Heart left ventricle (tissue), 16 donors: ENCODE measurements around the gene SRP68. TPM values are rescaled to one million over a fixed set of nuclear protein-coding genes. Genes with fewer than 3 reads are reported as not detected.

Experiments
- ATAC-seq, 4 donors: fragments of 200-7000 bp; cut with Tn5 transposase; one replicate each; pipeline ENCODE4 v1.9.1; 2020 to 2022; ENCODE audit warnings: moderate library complexity in 4 of 4, mild to moderate bottlenecking in 3 of 4, moderate number of reproducible peaks in 1 of 4
- DNase-seq, 5 donors: peaks; one replicate each; pipeline ENCODE4 v3.0.0-alpha.2; 2020
- H3K27ac ChIP-seq, 12 donors: fragments of 200-600 bp; sonication (generic) in 4 of 12; one replicate each; pipeline versions ENCODE4 v1.5.0 to v1.8.0; 2016 to 2022; ENCODE audit warnings: mild to moderate bottlenecking in 2 of 12
- H3K27me3 ChIP-seq, 9 donors: fragments of 200-600 bp; sonication (generic) in 2 of 9; one replicate each; pipeline versions ENCODE4 v1.5.1 to v1.8.0; 2016 to 2022; ENCODE audit warnings: mild to moderate bottlenecking in 3 of 9
- H3K36me3 ChIP-seq, 9 donors: fragments of 200-600 bp; sonication (generic) in 2 of 9; one replicate each; pipeline versions ENCODE4 v1.5.0 to v1.8.0; 2018 to 2022; ENCODE audit warnings: mild to moderate bottlenecking in 2 of 9
- H3K4me1 ChIP-seq, 12 donors: fragments of 200-600 bp; sonication (generic) in 4 of 12; one replicate each; pipeline versions ENCODE4 v1.5.0 to v1.8.0; 2016 to 2022; ENCODE audit warnings: mild to moderate bottlenecking in 3 of 12
- H3K4me3 ChIP-seq, 12 donors: fragments of 200-600 bp; sonication (generic) in 4 of 12; one replicate each; pipeline versions ENCODE4 v1.5.0 to v1.8.0; 2017 to 2022; ENCODE audit warnings: mild to moderate bottlenecking in 9 of 12, moderate library complexity in 4 of 12
- H3K9me3 ChIP-seq, 12 donors: fragments of 200-600 bp; sonication (generic) in 4 of 12; one replicate each; pipeline versions ENCODE4 v1.5.0 to v1.8.0; 2016 to 2022; ENCODE audit warnings: mild to moderate bottlenecking in 1 of 12
- CTCF ChIP-seq, 12 donors: fragments of 200-600 bp; sonication (generic) in 4 of 12; IDR thresholded peaks; one replicate each; pipeline versions ENCODE4 v1.5.0 to v1.8.0; 2018 to 2022; ENCODE audit warnings: antibody characterized with exemption in 12 of 12, mild to moderate bottlenecking in 5 of 12
- POLR2A ChIP-seq, 2 donors: fragments of 450-650 bp; IDR thresholded peaks; one replicate each; pipeline ENCODE4 v1.6.1; 2017; ENCODE audit warnings: antibody characterized with exemption in 2 of 2, mild to moderate bottlenecking in 2 of 2, moderate library complexity in 2 of 2
- WGBS, 4 donors: extraction: QIAGEN DNeasy Blood & Tissue Kit in 2 of 4; methylation state at CpG; one replicate each; pipeline versions ENCODE4 v1.1.5 to v1.1.7; 2013 to 2018; 5-methylcytosine and 5-hydroxymethylcytosine counted together
- intact Hi-C, 10 donors: fragments of 100-400 bp; cut with DNase I; formaldehyde crosslinking; loops; one replicate each; pipeline versions ENCODE4 v1.11.1 to v1.14.2; 2022
- polyA plus RNA-seq, 2 donors: library from polyadenylated mRNA; stranded (reverse); fragments of 200-250 nt; gene quantifications; one replicate each; pipeline ENCODE4 v1.2.3, GENCODE V29; 2013
- total RNA-seq, 9 donors: library from RNA; depleted of rRNA in 2 of 9; stranded (reverse); fragments of >200 nt in 2 of 9; fragmentation: NEBNext Ultra II Directional in 3 of 9; extraction: Animal tissue kit (Norgen Biotek cat#: 25700) in 3 of 9; gene quantifications; one replicate each; pipeline versions ENCODE4 v1.1.0 to v1.2.4, GENCODE V29; 2016 to 2023
- donor health status: ischemic (EF 13 %, LVEDD 7.1; RV severe dilation, severe dysfunction).
- donor health status: healthy with polysubstance abuse.
- donor health status: DM: no; HTN: yes; CAD: no.
- donor health status: DM: no; HTN: no; CAD: no.
- donor health status: ischemic (EF 25% LVEDD 6.9; RV normal size, moderate dysfunction).
- donor health status: ischemic (EF 25% LVEDD 5.7; RV mildly dilated, moderate dysfunction).
- donor health status: healthy.
- donor health status: DM: yes; HTN: yes; CAD: no.
- donor health status: ischemic (EF 35%, LVEDD 5.7; RV mildly dilated, moderate dysfunction).
- donor health status: nonischemic (EF 11% LVEDD 7.7; RV severe dilation, severe dysfunction).
- donor health status: DM: yes; HTN: yes; CAD: no.
- donor health status: PGD.
- donor health status: ischemic (EF 29% LVEDD 5.4; RV normal size, mild dysfunction).
- donor health status: nonischemic (EF 23%, LVEDD 6.1; RV moderate dilation, normal function).

SRP68 gene
- total and polyA plus RNA-seq, 11 donors = 26.8 to 80.0 (median 59.4) TPM

- Histone ChIP-seq H3K27me3 (no peaks in the 10 kb centered on the region), H3K4me3 (no peak overlapping the region), H3K4me1 (peaks cover 0 to 7% (median 0%) of the 10 kb centered on the region in 12 donors), H3K27ac (peak overlapping the region in 1 of 12 donors; percentile 17), H3K9me3 (no peaks in the 10 kb centered on the region), H3K36me3 (peaks cover 0 to 16% (median 0%) of the 10 kb centered on the region in 9 donors)
- peak; percentile 41 to 78 (median 63) for ATAC-seq
- TF ChIP-seq CTCF (IDR thresholded peaks at IDR 0.05) = peak; percentile 48 to 81 (median 72)
- TF ChIP-seq POLR2A (IDR thresholded peaks at IDR 0.05) = no peak
- peak; percentile 71 to 83 (median 76) for DNase-seq
- intact Hi-C loops = loop anchor here in 9 of 10 donors (1.0 to 2.0 kb wide), 4 partner anchors 99 to 241 kb away; partner anchors contain the start of gene MRPL38 (in 2 of the 9)
- WGBS, 4 donors = 50 to 57% (median 54%) methylated on average over 11 to 16 of the region's 16 CpGs
Measured at GRCh38 chr17:76005263-76006149, 66.8 kb downstream of the SRP68 start.

DNA sequence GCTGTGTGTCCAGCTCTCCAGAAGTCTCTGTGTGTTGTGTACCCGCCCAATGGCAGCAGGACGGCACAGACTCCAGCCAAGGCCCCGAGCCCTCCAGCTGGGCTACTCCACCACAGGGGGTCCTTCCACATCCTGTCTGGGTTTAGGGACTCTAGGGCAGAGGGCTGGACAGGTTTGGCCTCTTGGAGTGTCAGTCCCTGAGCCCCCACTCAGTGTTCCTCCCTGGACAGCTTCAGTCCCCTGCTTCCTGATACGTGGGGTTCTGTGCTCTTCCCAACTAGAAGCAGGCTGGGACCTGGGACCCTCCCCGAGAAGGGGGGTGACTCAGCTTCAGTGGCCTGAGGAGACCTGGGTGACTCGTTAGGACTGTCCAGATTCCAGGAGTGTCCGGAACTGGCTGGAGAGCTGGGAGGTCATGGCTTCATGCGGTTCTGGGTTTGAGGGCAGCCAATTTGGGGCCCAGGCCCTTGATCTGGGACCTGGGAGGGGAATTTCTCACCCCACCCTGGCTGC lies 67.5 kb downstream of the SRP68 start:
- 72 to 81% (median 79%) methylated on average over 7 to 8 of the region's 8 CpGs for WGBS, 4 donors
- Histone ChIP-seq H3K4me1 (peaks cover 0 to 7% (median 0%) of the 10 kb centered on the region in 12 donors), H3K27me3 (no peaks in the 10 kb centered on the region), H3K27ac (peak overlapping the region in 2 of 12 donors; percentile 17 to 19), H3K36me3 (peaks cover 0 to 20% (median 0%) of the 10 kb centered on the region in 9 donors), H3K9me3 (no peaks in the 10 kb centered on the region), H3K4me3 (no peak overlapping the region)
- ATAC-seq (peak in 1 of 4 donors; percentile 20), DNase-seq (no peak)
- intact Hi-C loops = loop anchor here in 9 of 10 donors (1.0 to 2.0 kb wide), 4 partner anchors 98 to 241 kb away; partner anchors contain the start of gene MRPL38 (in 2 of the 9)
- TF ChIP-seq POLR2A (IDR thresholded peaks at IDR 0.05) = no peak
- no peak for TF ChIP-seq CTCF (IDR thresholded peaks at IDR 0.05)

DNA sequence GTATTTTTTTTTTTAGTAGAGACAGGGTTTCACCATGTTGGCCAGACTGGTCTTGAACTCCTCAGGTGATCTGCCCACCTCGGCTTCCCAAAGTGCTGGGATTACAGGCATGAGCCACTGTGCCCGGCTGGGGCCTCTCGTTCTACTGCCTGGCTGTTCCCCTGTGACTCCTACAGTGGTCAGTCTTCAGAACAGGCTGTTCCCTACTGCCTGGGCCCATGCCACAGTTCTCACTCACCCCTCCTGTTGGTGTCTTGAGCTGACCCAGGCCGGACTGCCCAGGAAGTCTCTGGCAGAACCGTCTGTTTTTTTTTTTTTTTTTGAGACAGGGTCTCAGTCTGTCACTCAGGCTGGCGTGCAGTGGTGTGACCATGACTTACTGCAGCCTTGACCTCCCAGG lies 68.4 kb downstream of the SRP68 start:
- no peak for TF ChIP-seq POLR2A (IDR thresholded peaks at IDR 0.05)
- no peak for TF ChIP-seq CTCF (IDR thresholded peaks at IDR 0.05)
- H3K27me3 ChIP-seq = no peaks in the 10 kb centered on the region
- no peak overlapping the region for H3K27ac ChIP-seq
- H3K4me3 ChIP-seq = no peak overlapping the region
- ATAC-seq (no peak), DNase-seq (no peak)
- H3K4me1 ChIP-seq = peaks cover 0 to 7% (median 0%) of the 10 kb centered on the region in 12 donors
- intact Hi-C loops = loop anchor here in 5 of 10 donors (2.0 kb wide), 3 partner anchors 95 to 99 kb away; partner anchors contain the start of gene MRPL38 (in 2 of the 5)
- no peaks in the 10 kb centered on the region for H3K9me3 ChIP-seq
- H3K36me3 ChIP-seq = peaks cover 0 to 20% (median 0%) of the 10 kb centered on the region in 9 donors
- WGBS, 4 donors = 72 to 85% (median 79%) methylated on average over 6 of the region's 6 CpGs

GRCh38 chr17:76002100-76002499 lies 70.2 kb downstream of the SRP68 start:
- intact Hi-C loops = loop anchor here in 1 of 10 donors (2.0 kb wide), 1 partner anchor 93 kb away; no protein-coding TSS in a partner anchor
- H3K9me3 ChIP-seq = no peaks in the 10 kb centered on the region
- no peaks in the 10 kb centered on the region for H3K27me3 ChIP-seq
- no peak overlapping the region for H3K4me3 ChIP-seq
- H3K4me1 ChIP-seq = peaks cover 0 to 15% (median 3%) of the 10 kb centered on the region in 12 donors
- DNase-seq (no peak), ATAC-seq (no peak)
- no peak overlapping the region for H3K27ac ChIP-seq
- peaks cover 0 to 20% (median 0%) of the 10 kb centered on the region in 9 donors for H3K36me3 ChIP-seq
- WGBS, 4 donors = 94 to 97% (median 96%) methylated on average over 9 to 12 of the region's 12 CpGs
- no peak for TF ChIP-seq POLR2A (IDR thresholded peaks at IDR 0.05)
- TF ChIP-seq CTCF (IDR thresholded peaks at IDR 0.05) = no peak
